Measurements from ENCODE around the gene OR1E2. TPM values are rescaled to one million over a fixed set of nuclear protein-coding genes. Genes with fewer than 3 reads are reported as not detected.
"Not testable (repeated sequence)": the region's sequence is repeated elsewhere in the genome, so short reads cannot be mapped to it uniquely, and the experiment has no call there.

OR1E2 gene
- total RNA-seq, 1 experiment from 2014 or later: not detected

DNA sequence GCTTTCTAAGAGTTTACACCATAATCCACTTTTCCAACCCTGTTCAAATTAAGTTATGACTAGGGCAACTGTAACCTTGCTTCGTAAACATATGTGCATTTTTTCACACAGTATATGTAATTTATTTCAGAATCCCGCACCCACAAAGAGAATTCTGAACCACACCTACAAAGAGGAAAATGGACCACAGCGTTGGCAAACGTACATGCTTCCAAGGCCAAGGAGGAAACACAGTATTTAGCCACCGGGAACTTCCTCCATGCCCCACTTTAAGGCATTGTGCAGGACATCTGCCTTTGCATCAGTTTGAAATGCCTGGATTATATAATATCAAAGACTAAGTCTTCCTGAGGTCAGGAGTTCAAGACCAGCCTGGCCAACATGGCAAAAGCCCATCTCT, 35.9 kb upstream of the OR1E2 start:
- POLR2A ChIA-PET: no interaction called here
- CTCF ChIA-PET: no interaction called here
- H3K4me1 Mint-ChIP-seq: 0 out of 2 replicates have a peak, but pooled peaks cover 6% of the 10 kb centered on the region
- no peak for DNase-seq (ENCODE audit: low spot score)
- H3K27ac Mint-ChIP-seq: no peak overlapping the region
- no peak overlapping the region for H3K4me3 Mint-ChIP-seq
- TF ChIP-seq CREM (CRISPR knock-in tag; IDR thresholded peaks at IDR 0.05) (no peak), ETV6 (CRISPR knock-in tag; IDR thresholded peaks at IDR 0.05) (no peak), ZNF263 (CRISPR knock-in tag; IDR thresholded peaks at IDR 0.05; ENCODE audit: low read depth) (no peak), RORB (CRISPR knock-in tag; IDR thresholded peaks at IDR 0.05) (no peak), TEAD1 (CRISPR knock-in tag; IDR thresholded peaks at IDR 0.05) (no peak), NR2C2 (CRISPR knock-in tag; IDR thresholded peaks at IDR 0.05) (no peak), FOXP4 (CRISPR knock-in tag; IDR thresholded peaks at IDR 0.05) (no peak), NFATC4 (CRISPR knock-in tag; IDR thresholded peaks at IDR 0.05) (no peak)
- TF ChIP-seq, protein P1, sequence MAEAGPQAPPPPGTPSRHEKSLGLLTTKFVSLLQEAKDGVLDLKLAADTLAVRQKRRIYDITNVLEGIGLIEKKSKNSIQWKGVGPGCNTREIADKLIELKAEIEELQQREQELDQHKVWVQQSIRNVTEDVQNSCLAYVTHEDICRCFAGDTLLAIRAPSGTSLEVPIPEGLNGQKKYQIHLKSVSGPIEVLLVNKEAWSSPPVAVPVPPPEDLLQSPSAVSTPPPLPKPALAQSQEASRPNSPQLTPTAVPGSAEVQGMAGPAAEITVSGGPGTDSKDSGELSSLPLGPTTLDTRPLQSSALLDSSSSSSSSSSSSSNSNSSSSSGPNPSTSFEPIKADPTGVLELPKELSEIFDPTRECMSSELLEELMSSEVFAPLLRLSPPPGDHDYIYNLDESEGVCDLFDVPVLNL (CRISPR knock-in tag; IDR thresholded peaks at IDR 0.05; ENCODE audit: borderline replicate concordance, low read depth): no peak
- TF ChIP-seq, protein P2, sequence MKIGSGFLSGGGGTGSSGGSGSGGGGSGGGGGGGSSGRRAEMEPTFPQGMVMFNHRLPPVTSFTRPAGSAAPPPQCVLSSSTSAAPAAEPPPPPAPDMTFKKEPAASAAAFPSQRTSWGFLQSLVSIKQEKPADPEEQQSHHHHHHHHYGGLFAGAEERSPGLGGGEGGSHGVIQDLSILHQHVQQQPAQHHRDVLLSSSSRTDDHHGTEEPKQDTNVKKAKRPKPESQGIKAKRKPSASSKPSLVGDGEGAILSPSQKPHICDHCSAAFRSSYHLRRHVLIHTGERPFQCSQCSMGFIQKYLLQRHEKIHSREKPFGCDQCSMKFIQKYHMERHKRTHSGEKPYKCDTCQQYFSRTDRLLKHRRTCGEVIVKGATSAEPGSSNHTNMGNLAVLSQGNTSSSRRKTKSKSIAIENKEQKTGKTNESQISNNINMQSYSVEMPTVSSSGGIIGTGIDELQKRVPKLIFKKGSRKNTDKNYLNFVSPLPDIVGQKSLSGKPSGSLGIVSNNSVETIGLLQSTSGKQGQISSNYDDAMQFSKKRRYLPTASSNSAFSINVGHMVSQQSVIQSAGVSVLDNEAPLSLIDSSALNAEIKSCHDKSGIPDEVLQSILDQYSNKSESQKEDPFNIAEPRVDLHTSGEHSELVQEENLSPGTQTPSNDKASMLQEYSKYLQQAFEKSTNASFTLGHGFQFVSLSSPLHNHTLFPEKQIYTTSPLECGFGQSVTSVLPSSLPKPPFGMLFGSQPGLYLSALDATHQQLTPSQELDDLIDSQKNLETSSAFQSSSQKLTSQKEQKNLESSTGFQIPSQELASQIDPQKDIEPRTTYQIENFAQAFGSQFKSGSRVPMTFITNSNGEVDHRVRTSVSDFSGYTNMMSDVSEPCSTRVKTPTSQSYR (CRISPR knock-in tag; IDR thresholded peaks at IDR 0.05): no peak
- no peaks in the 10 kb centered on the region; the same call in 1 of the 2 replicates for H3K36me3 Mint-ChIP-seq
- no peak for ATAC-seq
- H3K9me3 Mint-ChIP-seq: 0 out of 2 replicates have a peak, but pooled peaks cover 2% of the 10 kb centered on the region
- H3K27me3 Mint-ChIP-seq (ENCODE audit: low read depth): no peaks in the 10 kb centered on the region

- POLR2A ChIA-PET; CTCF ChIA-PET; DNase-seq (ENCODE audit: low spot score); H3K27me3 Mint-ChIP-seq (ENCODE audit: low read depth); H3K36me3 Mint-ChIP-seq; H3K4me1 Mint-ChIP-seq; ATAC-seq; H3K27ac Mint-ChIP-seq; H3K4me3 Mint-ChIP-seq: not testable (repeated sequence)
- peaks cover 14% of the 10 kb centered on the region for H3K9me3 Mint-ChIP-seq
These were observed 32.7 kb upstream of the OR1E2 start for GRCh38 chr17:3466355-3466754.

DNA sequence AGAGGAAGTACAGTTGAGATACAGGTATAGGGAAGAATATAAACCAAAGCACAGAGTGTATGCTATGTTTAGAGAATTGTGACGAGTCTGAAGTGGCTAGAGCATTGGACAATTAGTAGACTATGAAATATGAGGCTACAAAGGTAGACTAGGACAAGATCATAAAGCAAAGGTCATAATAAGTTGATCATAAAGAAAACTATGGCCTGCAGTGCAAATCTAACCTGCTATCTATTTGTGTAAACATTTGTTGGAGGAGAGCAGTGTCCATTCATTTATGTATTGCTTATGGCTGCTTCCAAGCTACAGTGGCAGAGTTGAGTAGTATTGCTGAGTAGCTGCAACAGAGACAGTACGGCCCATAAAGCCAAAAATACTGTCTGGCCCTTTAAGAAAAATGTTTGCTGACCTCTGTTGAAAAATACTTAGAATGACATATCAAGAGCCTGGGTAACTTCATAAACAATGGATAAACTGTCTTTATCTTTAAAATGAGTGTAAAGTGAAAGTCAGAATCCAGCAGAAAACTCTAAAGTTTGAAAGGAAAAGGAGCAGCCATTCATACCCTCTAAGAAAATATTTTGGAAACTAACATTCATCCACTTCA, 14.5 kb upstream of the OR1E2 start:
- CTCF ChIA-PET: interaction anchor here (1.0 kb wide), 1 partner anchor 400 kb away, joined by 3 read pairs; no protein-coding TSS in a partner anchor
- Mint-ChIP-seq H3K4me1 (no peaks in the 10 kb centered on the region), H3K9me3 (peaks cover 4% of the 10 kb centered on the region; the same call in 1 of the 2 replicates), H3K36me3 (no peaks in the 10 kb centered on the region), H3K4me3 (no peak overlapping the region), H3K27ac (no peak overlapping the region), H3K27me3 (ENCODE audit: low read depth) (no peaks in the 10 kb centered on the region)
- DNase-seq (ENCODE audit: low spot score) (no peak), ATAC-seq (no peak)
- POLR2A ChIA-PET: no interaction called here
- no peak for TF ChIP-seq GABPB1 (CRISPR knock-in tag; IDR thresholded peaks at IDR 0.05)
- TF ChIP-seq FOXP4 (CRISPR knock-in tag; IDR thresholded peaks at IDR 0.05): no peak
- TF ChIP-seq ZNF425 (CRISPR knock-in tag; conservative IDR thresholded peaks at IDR 0.05): no peak
- no peak for TF ChIP-seq SMAD4 (CRISPR knock-in tag; IDR thresholded peaks at IDR 0.05)
- TF ChIP-seq ZNF121 (CRISPR knock-in tag; IDR thresholded peaks at IDR 0.05): no peak
- no peak for TF ChIP-seq OVOL2 (CRISPR knock-in tag; IDR thresholded peaks at IDR 0.05; ENCODE audit: borderline replicate concordance)
